ENCODE measurements around the gene SAAL1.

The SAAL1 gene

GRCh38 chr11:18115360-18116127, 9.7 kb upstream of the SAAL1 start:
- H3K9ac ChIP-seq (ENCODE audit: low read length) = no peak overlapping the region
- no peak overlapping the region for H3K4me3 ChIP-seq (ENCODE audit: low read depth, low read length)
- no peaks in the 10 kb centered on the region for H3K4me1 ChIP-seq (ENCODE audit: control insufficient read depth, insufficient read depth, low read length)
- peaks cover 34% of the 10 kb centered on the region for H3K27me3 ChIP-seq (ENCODE audit: control insufficient read depth, insufficient read depth, low read length)
- no peaks in the 10 kb centered on the region for H3K36me3 ChIP-seq (ENCODE audit: control insufficient read depth, insufficient read depth, low read length)
- no peak overlapping the region for H3K27ac ChIP-seq (ENCODE audit: low read depth, low read length)
- no peaks in the 10 kb centered on the region for H3K9me3 ChIP-seq (ENCODE audit: control insufficient read depth, insufficient read depth, low read depth, low read length)

GRCh38 chr11:18111005-18111404, 5.1 kb upstream of the SAAL1 start:
- no peaks in the 10 kb centered on the region for H3K9me3 ChIP-seq (ENCODE audit: control insufficient read depth, insufficient read depth, low read depth, low read length)
- no peaks in the 10 kb centered on the region for H3K4me1 ChIP-seq (ENCODE audit: control insufficient read depth, insufficient read depth, low read length)
- H3K36me3 ChIP-seq (ENCODE audit: control insufficient read depth, insufficient read depth, low read length) = no peaks in the 10 kb centered on the region
- H3K9ac ChIP-seq (ENCODE audit: low read length) = no peak overlapping the region
- H3K27me3 ChIP-seq (ENCODE audit: control insufficient read depth, insufficient read depth, low read length) = peaks cover 28% of the 10 kb centered on the region
- no peak overlapping the region for H3K27ac ChIP-seq (ENCODE audit: low read depth, low read length)
- no peak overlapping the region for H3K4me3 ChIP-seq (ENCODE audit: low read depth, low read length)

- Histone ChIP-seq H3K36me3 (ENCODE audit: control insufficient read depth, insufficient read depth, low read length) (peaks cover 5% of the 10 kb centered on the region), H3K4me3 (ENCODE audit: low read depth, low read length) (no peak overlapping the region), H3K27ac (ENCODE audit: low read depth, low read length) (no peak overlapping the region), H3K9me3 (ENCODE audit: control insufficient read depth, insufficient read depth, low read depth, low read length) (no peaks in the 10 kb centered on the region), H3K27me3 (ENCODE audit: control insufficient read depth, insufficient read depth, low read length) (peaks cover 16% of the 10 kb centered on the region), H3K9ac (ENCODE audit: low read length) (no peak overlapping the region), H3K4me1 (ENCODE audit: control insufficient read depth, insufficient read depth, low read length) (no peaks in the 10 kb centered on the region)
These were observed 2.4 kb upstream of the SAAL1 start for GRCh38 chr11:18108254-18108653.

- no peaks in the 10 kb centered on the region for H3K4me1 ChIP-seq (ENCODE audit: control insufficient read depth, insufficient read depth, low read length)
- peaks cover 4% of the 10 kb centered on the region; the same call in 1 of the 2 replicates for H3K27me3 ChIP-seq (ENCODE audit: control insufficient read depth, insufficient read depth, low read length)
- H3K27ac ChIP-seq (ENCODE audit: low read depth, low read length) = no peak overlapping the region
- H3K36me3 ChIP-seq (ENCODE audit: control insufficient read depth, insufficient read depth, low read length) = peaks cover 20% of the 10 kb centered on the region
- H3K4me3 ChIP-seq (ENCODE audit: low read depth, low read length) = no peak overlapping the region
- no peak overlapping the region for H3K9ac ChIP-seq (ENCODE audit: low read length)
- H3K9me3 ChIP-seq (ENCODE audit: control insufficient read depth, insufficient read depth, low read depth, low read length) = no peaks in the 10 kb centered on the region
These were observed 806 bp upstream of the SAAL1 start for GRCh38 chr11:18106688-18107087.

- peaks cover 32% of the 10 kb centered on the region for H3K36me3 ChIP-seq (ENCODE audit: control insufficient read depth, insufficient read depth, low read length)
- no peaks in the 10 kb centered on the region for H3K4me1 ChIP-seq (ENCODE audit: control insufficient read depth, insufficient read depth, low read length)
- peak overlapping the region; percentile 94 for H3K9ac ChIP-seq (ENCODE audit: low read length)
- no peaks in the 10 kb centered on the region; the same call in 1 of the 2 replicates for H3K27me3 ChIP-seq (ENCODE audit: control insufficient read depth, insufficient read depth, low read length)
- 0 out of 2 replicates have a peak overlapping the region, but pooled peaks have one; percentile 42 for H3K27ac ChIP-seq (ENCODE audit: low read depth, low read length)
- peak overlapping the region; percentile 99 for H3K4me3 ChIP-seq (ENCODE audit: low read depth, low read length)
- H3K9me3 ChIP-seq (ENCODE audit: control insufficient read depth, insufficient read depth, low read depth, low read length) = no peaks in the 10 kb centered on the region
These were observed 638 bp downstream of the SAAL1 start for GRCh38 chr11:18105086-18105801.

- Histone ChIP-seq H3K27me3 (ENCODE audit: control insufficient read depth, insufficient read depth, low read length) (no peaks in the 10 kb centered on the region), H3K27ac (ENCODE audit: low read depth, low read length) (no peak overlapping the region), H3K4me1 (ENCODE audit: control insufficient read depth, insufficient read depth, low read length) (no peaks in the 10 kb centered on the region), H3K9ac (ENCODE audit: low read length) (no peak overlapping the region), H3K4me3 (ENCODE audit: low read depth, low read length) (no peak overlapping the region), H3K9me3 (ENCODE audit: control insufficient read depth, insufficient read depth, low read depth, low read length) (no peaks in the 10 kb centered on the region), H3K36me3 (ENCODE audit: control insufficient read depth, insufficient read depth, low read length) (peaks cover 49% of the 10 kb centered on the region)
These were observed 4.8 kb downstream of the SAAL1 start for GRCh38 chr11:18100926-18101656.

GRCh38 chr11:18093959-18094358, 11.9 kb downstream of the SAAL1 start:
- Histone ChIP-seq H3K9me3 (ENCODE audit: control insufficient read depth, insufficient read depth, low read depth, low read length) (no peaks in the 10 kb centered on the region), H3K9ac (ENCODE audit: low read length) (no peak overlapping the region), H3K36me3 (ENCODE audit: control insufficient read depth, insufficient read depth, low read length) (peaks cover 73% of the 10 kb centered on the region), H3K27me3 (ENCODE audit: control insufficient read depth, insufficient read depth, low read length) (no peaks in the 10 kb centered on the region), H3K4me3 (ENCODE audit: low read depth, low read length) (no peak overlapping the region), H3K4me1 (ENCODE audit: control insufficient read depth, insufficient read depth, low read length) (no peaks in the 10 kb centered on the region), H3K27ac (ENCODE audit: low read depth, low read length) (no peak overlapping the region)

- no peaks in the 10 kb centered on the region for H3K9me3 ChIP-seq (ENCODE audit: control insufficient read depth, insufficient read depth, low read depth, low read length)
- no peak overlapping the region for H3K9ac ChIP-seq (ENCODE audit: low read length)
- peaks cover 95% of the 10 kb centered on the region for H3K36me3 ChIP-seq (ENCODE audit: control insufficient read depth, insufficient read depth, low read length)
- no peak overlapping the region for H3K27ac ChIP-seq (ENCODE audit: low read depth, low read length)
- H3K4me3 ChIP-seq (ENCODE audit: low read depth, low read length) = no peak overlapping the region
- H3K27me3 ChIP-seq (ENCODE audit: control insufficient read depth, insufficient read depth, low read length) = no peaks in the 10 kb centered on the region
- no peaks in the 10 kb centered on the region for H3K4me1 ChIP-seq (ENCODE audit: control insufficient read depth, insufficient read depth, low read length)
These were observed 14.2 kb downstream of the SAAL1 start for GRCh38 chr11:18091731-18092130.

- Histone ChIP-seq H3K27me3 (ENCODE audit: control insufficient read depth, insufficient read depth, low read length) (no peaks in the 10 kb centered on the region), H3K4me3 (ENCODE audit: low read depth, low read length) (no peak overlapping the region), H3K9me3 (ENCODE audit: control insufficient read depth, insufficient read depth, low read depth, low read length) (no peaks in the 10 kb centered on the region), H3K27ac (ENCODE audit: low read depth, low read length) (no peak overlapping the region), H3K9ac (ENCODE audit: low read length) (no peak overlapping the region), H3K4me1 (ENCODE audit: control insufficient read depth, insufficient read depth, low read length) (no peaks in the 10 kb centered on the region), H3K36me3 (ENCODE audit: control insufficient read depth, insufficient read depth, low read length) (peaks cover 95% of the 10 kb centered on the region)
These were observed 16.9 kb downstream of the SAAL1 start for GRCh38 chr11:18088966-18089365.

- H3K4me1 ChIP-seq (ENCODE audit: control insufficient read depth, insufficient read depth, low read length) = no peaks in the 10 kb centered on the region
These were observed 17.5 kb downstream of the SAAL1 start for GRCh38 chr11:18088366-18088765.

GRCh38 chr11:18081551-18081950, 24.3 kb downstream of the SAAL1 start:
- Histone ChIP-seq H3K9me3 (ENCODE audit: control insufficient read depth, insufficient read depth, low read depth, low read length) (no peaks in the 10 kb centered on the region), H3K27ac (ENCODE audit: low read depth, low read length) (no peak overlapping the region), H3K36me3 (ENCODE audit: control insufficient read depth, insufficient read depth, low read length) (peaks cover 72% of the 10 kb centered on the region), H3K27me3 (ENCODE audit: control insufficient read depth, insufficient read depth, low read length) (no peaks in the 10 kb centered on the region), H3K4me1 (ENCODE audit: control insufficient read depth, insufficient read depth, low read length) (no peaks in the 10 kb centered on the region), H3K9ac (ENCODE audit: low read length) (no peak overlapping the region), H3K4me3 (ENCODE audit: low read depth, low read length) (no peak overlapping the region)

More at GRCh38 chr11:18088366-18088765, 17.5 kb downstream of the SAAL1 start:
- Histone ChIP-seq H3K27me3 (ENCODE audit: control insufficient read depth, insufficient read depth, low read length) (no peaks in the 10 kb centered on the region), H3K9ac (ENCODE audit: low read length) (no peak overlapping the region), H3K36me3 (ENCODE audit: control insufficient read depth, insufficient read depth, low read length) (peaks cover 95% of the 10 kb centered on the region), H3K4me3 (ENCODE audit: low read depth, low read length) (no peak overlapping the region), H3K27ac (ENCODE audit: low read depth, low read length) (no peak overlapping the region), H3K9me3 (ENCODE audit: control insufficient read depth, insufficient read depth, low read depth, low read length) (no peaks in the 10 kb centered on the region)

All from HUES6 (cell line).